NCI-H1694 treated with DMSO at 0.1 percent for 48 hours (cell line): Measurements from ENCODE around the gene SLC39A11.
"Not testable (repeated sequence)": the region's sequence is repeated elsewhere in the genome, so short reads cannot be mapped to it uniquely, and the experiment has no call there.

Source experiments
- DNase-seq: peaks from one replicate; lab custom pipeline; 2025; lab: John Stamatoyannopoulos, UW

Gene SLC39A11

DNA sequence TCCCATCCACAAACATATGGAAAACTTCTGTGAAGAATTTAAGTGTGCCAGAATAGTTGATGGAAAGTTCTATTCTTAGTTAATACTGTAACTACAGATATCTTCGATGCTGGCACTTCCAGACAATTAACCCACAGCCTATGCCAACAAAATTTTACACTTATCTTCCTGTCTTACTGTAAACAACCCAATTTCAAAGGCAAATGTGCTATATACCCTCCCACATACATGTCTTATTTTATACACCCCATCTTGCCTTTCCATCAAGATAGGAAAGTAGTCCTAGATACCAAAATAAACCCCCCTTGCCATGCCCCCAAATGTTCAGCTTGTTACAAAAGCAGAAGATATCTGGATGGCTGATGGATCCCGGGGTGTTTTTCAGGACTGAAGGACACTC is 306.3 kb downstream of the SLC39A11 start:
- DNase-seq = no peak

DNA sequence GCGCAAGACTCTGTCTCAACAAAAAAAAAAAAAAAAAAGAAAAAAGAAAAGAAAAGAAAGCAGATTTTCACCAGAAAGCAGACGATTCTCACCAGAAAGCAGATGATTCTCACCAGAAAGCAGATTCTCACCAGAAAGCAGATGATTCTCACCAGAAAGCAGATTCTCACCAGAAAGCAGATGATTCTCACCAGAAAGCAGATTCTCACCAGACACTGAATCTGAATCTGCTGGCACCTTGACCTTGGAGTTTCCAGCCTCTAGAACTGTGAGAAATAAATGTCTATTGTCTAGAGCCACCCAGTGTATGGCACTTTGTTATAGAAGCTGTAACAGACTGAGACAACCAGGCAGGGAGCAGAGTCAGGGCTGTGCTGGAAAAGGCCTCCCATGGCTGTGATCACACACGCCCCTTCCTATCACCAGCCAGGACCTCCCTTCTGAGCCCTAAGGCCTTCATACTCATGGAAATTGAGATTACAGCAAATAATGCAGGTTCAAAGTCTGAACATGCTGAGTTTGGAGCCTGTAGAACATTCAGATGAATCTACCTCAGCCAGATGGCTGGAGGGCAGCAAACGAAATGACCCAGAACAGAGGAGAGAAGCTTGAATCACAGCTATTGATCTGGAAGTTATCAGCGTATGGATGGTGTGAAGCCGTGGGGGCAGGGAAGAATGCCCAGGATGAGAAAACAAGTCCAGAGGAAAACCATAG is 309.3 kb downstream of the SLC39A11 start:
- DNase-seq = no peak

DNA sequence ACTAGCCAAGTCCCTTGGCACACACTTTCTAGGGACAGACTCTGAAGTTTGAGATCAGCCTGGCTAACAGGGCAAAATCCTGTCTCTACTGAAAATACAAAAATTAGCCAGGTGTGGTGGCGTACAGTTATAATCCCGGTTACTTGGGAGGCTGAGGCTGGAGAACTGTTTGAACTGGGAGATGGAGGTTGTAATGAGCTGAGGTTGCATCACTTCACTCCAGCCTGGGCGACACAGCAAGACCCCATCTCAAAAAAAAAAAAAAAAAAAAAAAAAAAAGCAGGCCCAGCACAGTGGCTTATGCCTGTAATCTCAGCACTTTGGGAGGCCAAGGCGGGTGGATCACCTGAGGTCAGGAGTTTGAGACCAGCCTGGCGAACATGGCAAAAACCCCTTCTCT is 310.1 kb downstream of the SLC39A11 start:
- DNase-seq = not testable (repeated sequence)

DNA sequence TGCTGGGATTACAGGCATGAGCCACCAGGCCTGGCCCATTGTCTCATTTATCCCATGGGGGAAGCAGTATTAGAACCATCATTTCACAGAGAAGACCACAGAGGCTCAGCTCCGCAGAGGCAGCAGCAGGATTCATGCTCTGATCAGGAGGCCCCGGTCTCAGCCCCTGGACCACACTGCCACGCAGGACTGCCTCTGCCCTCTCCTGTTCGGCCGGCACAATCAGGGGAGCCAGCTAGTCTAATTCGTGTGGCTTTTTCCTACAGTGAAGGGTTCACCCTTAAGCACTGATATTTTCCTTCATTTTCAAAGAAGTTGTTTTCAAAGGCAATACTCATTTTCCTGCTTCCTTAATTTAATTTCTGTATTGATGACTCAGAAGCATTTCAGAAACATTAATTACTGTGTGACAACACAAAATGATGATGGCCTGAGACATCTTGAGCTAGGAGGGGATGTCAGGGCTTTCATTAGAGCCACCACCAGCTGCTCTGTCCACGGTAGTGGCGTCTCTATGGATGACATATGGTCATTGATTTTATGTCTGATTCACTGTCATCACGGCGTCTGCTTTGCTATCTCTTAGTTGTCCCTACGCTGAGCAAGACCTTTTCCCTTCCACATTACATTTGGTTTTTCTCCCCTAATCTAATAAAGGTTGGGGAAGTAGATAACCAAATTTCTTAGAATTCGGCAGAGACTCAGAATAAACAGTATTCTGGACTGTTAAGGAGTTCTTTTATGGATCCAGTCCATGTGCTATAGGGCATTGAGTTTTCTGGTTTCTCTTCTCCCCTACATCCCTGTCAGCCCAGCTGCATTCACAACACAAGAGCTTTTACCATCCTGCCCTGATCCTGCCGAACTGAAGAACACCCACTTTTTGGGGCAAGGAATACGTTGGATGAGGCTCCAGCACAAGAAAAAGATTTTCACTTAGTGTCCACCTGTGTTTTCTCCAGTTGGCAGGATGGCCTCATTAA is 314.0 kb downstream of the SLC39A11 start:
- peak; percentile 36 for DNase-seq

DNA sequence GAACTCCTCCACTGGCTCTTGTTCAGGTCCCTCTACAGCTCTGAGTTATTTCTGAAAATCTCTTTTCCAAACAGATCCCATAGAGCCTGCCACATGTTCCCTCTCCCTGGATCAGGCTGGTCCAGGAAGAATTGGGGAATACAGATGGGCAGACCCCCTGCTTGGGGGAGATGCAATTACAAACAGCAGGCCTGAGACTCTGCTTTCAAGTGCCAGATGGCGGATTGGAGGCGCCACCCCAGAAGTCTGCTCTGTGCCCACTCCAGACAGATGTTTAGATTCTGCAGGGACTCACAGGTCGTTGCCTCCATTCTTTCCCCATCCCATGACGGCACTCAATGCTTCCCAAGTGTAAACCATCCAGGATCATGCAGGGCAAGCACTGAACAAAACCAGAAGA is 316.6 kb downstream of the SLC39A11 start:
- peak; percentile 96 for DNase-seq

DNA sequence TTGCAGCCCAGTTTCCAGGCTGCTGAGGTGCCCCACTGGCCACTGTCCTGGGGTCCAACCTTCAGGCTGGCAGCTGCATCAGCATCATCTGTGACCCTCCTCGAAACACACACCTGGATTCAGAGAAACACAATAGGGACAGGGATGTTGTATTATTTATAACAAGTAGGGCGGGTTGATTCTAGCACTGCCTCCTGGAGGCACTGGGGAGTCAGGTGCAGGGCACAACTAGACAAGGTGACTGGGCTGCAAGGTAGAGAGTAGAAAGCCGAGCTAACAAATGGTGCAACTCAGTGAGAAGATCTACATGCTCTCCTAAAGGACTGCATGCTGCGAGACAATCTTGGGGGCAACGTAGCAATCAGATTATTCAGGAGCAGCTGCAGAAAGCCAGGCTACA is 317.3 kb downstream of the SLC39A11 start:
- DNase-seq = no peak

DNA sequence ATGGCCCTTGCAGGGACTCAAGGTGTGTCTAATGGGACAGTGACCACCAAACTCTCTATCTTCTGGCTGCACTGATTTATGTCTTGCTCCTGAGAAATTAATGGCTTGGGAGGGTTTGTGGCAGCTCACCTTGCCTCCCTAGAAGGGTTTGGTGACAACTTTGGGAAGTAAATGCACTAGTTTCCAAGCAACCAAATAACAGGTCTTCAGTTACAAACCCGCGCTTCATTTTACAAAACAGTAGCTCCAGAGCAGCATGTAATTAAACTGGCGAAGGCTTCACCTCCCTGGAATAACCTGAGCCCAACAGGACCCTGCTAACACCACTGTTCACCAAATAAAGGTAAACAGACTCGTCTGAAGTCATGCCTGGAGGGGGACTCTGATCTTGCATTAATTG is 318.3 kb downstream of the SLC39A11 start:
- no peak for DNase-seq

DNA sequence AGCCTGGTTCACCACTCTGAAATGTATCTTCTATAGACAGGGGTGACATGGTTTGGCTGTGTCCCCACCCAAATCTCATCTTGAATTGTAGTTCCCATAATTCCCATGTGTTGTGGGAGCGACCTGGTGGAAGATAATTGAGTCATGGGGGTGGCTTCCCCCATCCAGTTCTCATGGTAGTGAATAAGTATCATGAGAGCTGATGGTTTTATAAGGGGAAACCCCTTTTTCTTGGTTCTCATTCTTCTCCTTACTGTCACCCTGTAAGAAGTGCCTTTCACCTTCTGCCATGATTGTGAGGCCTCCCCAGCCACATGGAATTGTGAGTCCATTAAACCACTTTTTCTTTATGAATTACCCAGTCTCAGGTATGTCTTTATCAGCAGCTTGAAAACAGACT is 319.3 kb downstream of the SLC39A11 start:
- DNase-seq = not testable (repeated sequence)

DNA sequence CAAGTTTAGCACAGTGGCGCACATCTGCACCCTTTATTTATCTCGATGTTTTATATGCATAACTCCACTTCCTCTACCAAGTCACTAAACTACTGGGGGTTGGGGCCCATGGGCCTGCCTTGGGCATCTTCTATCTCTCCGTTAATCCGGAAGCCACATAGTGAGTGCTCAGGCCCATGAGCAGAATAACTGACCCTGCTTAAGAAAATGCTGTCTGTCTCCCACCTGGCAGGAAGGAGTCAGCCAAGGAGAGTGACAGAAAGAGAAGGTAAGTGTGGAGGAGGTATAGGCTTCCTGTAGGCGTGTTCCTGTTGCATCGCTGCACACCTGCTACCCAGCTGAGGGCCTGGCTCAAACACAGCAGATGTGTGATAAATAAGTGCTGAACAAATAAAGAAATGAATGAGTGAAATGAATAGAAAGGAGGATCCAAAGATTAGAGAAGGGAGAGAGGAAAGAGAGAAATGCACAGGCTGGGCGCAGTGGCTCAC is 320.1 kb downstream of the SLC39A11 start:
- no peak for DNase-seq

DNA sequence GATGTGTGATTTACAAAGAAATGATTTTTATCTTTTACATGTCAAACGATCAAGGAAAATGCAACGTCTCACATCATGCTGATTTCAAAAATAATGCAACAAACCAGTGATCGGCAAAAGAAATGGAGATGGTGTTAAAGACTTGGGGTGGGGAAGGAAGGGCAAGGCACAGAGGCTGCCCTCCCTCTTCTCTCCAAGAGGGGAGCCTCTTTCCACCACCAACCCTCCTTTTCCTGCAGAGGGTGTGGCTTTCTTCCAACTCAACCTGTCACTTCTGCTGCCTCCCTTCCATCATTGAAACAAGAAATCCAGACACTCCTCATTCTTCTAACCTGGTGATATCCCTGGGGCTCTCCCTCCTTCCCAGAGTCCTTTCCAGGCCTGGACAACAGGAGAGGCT is 320.8 kb downstream of the SLC39A11 start:
- DNase-seq = no peak

DNA sequence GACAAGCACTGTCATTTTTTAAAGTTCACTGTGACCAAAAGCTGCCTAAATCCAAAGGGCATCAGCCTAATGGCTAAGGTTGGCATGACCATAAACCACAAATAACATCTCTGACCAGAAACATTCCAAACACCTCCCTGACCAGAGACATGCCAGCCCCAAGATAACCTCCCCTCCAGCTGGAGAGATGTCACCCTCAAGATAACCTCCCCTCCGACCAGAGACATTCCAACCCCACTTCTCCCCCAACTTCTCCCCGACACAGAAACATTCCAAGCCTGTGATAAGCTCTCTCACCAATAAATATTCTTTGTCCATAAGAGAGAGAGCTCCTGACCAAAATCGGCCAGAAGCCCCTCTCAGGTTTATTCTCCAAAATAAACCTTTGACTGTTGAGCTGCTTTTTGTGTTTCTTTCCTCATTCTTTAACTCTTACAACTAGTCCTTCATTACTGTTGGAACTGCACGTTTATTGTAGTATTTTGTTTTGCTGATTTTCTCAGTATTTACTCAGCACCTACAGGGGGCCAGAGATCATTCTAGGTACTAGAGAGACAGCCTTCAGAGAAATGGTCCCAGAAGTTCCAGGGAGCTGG is 325.6 kb downstream of the SLC39A11 start:
- DNase-seq = no peak

DNA sequence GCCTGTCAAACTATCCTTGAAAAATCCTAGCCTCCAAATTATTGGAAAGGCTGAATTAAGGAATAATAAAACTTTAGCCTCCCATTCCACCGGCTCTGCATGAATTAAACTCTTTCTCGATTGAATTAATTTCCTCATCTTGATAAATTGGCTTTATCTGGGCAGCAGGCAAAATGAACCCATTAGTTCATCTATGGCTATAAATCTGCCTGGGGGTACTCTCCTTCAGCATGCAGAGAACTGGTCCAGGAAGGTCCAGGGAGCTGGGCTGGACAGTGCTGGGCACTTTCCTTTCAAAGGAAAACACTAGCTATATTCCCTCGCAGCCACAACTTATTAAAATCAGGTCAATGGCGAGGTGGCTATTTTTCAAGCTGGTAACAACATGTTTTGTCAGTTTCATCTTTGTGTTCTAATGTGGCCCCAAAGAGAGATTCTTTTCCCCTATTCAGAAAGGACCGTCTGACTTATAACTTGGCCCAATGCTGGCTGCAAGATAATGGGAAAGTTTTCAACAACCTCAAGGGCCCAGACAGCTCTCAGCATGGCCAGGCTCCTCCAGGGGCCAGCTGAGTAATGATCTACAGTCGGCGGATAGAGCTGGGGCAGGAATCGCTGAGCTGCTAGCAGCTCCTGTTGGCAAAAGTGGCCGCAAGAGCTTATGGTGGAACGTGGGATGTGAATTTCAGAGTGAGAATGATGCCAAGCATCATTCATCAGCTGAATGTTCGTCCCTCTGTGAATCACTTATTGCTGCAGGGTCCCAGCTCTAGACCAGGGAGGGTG is 326.9 kb downstream of the SLC39A11 start:
- no peak for DNase-seq

DNA sequence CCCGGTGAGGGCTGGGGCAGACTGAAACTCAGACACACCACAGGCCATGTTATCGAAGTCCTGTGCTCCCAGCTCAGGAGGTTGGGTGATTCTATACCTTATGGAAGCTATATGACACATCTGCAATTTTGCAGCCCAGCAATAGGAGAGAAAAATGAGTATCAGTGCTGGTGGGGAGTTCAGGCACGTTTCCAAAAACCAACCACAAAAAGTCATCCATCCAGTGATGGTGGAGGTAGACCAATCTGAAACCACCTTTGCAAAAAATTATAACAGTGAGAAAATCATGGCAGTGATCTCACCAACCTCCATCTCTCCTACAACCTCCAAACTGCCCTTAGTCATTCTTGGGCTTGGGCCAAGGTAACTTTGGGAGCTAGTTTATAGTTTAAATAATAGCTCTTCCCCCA is 327.9 kb downstream of the SLC39A11 start:
- no peak for DNase-seq

DNA sequence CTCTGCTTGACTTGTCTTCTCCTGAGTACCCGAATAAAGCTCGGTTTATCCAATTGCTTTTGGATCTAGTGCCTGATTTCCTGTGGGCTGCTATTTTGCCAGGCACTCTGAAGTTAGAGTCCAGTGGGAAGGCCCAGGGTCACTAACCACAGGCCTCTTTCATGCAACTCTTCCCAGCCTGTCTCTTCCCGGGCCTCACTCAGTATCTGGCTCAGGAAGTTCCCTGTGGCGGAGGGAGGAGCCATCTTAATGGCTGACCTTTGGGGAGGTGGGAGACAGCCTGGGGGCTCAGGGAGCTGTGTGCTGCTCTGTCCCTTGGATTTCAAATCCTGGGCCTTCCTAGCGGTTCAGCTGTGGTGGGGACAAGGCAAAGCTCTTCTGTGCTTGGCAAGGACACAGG is 328.5 kb downstream of the SLC39A11 start:
- no peak for DNase-seq

DNA sequence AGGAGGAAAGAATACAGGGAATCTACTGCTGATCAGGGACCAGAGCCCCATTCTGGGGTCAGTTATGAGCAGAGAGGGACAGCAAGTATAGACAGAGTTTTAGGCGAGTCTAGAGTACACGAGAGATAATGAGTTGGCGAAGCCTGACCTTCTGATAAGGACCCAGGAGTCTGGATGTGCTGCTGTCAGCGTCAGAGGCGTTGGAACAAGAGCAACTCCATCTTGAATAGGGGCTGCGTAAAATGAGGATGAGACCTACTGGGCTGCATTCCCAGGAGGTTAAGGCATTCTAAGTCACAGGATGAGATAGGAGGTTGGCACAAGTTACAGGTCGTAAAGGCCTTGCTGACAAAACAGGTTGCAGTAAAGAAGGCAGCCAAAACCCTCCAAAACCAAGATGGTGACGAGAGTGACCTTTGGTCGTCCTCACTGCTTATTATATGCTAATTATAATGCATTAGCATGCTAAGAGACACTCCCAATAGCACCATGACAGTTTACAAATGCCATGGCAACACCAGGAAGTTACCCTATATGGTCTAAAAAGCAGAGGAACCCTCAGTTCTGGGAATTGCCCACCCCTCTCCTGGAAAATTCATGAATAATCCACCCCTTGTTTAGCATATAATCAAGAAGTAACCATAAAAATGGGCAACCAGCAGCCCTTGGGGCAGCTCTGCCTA is 330.5 kb downstream of the SLC39A11 start:
- not testable (repeated sequence) for DNase-seq

DNA sequence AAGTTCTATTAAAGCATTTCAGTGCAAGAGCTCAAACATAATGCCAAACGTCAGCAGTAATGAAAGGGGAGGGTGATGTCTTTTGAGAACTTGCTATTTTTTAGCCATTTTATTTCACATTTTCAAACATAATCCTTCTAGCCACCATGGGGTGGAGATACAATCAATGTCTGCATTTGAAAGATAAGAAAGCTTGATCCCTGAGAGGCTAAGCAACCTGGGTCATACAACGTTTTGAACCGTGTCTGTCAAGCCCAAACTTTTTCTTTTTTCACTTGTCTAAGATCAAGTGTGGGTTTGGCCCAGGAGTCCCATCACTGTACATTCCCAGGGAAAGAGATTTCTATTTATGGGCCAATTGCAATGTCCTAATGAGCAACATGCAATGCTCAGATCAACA is 331.1 kb downstream of the SLC39A11 start:
- no peak for DNase-seq

DNA sequence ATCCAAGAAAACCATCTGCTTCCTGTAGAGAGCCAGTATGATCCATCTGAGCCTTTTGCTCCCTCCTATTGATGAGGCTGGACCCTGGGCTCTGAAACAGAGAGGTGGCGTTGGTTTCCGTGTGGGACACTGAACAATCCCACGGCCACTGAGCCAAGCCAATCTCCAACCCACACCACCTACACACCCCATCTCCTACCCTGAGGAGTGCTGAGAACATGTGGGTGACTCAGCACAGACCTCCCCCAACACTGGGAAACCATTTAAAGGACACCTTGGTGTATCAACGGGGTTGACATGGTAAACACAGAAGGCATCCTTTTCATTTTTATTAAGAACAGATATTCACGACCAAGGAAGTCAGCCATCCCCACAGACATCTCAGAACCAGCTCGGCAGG is 332.1 kb downstream of the SLC39A11 start:
- DNase-seq = no peak

DNA sequence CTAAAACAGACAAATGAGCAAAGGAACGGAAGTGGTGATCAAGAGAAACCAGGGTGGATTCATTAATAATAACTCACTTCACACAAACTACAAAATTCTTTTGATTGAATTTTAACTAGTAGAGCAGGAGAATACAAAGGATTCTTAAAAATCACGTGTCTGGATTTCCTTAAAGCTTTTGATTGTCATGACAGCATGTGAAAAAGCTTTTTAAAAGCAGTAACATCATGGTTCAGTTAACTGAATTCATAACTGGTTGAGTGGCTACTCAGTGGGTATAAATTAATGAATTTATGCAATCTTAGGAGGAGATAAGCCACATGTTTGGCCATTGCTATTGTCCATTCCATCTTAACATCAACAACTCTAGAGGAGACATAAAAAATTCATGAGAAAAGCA is 333.2 kb downstream of the SLC39A11 start:
- no peak for DNase-seq

DNA sequence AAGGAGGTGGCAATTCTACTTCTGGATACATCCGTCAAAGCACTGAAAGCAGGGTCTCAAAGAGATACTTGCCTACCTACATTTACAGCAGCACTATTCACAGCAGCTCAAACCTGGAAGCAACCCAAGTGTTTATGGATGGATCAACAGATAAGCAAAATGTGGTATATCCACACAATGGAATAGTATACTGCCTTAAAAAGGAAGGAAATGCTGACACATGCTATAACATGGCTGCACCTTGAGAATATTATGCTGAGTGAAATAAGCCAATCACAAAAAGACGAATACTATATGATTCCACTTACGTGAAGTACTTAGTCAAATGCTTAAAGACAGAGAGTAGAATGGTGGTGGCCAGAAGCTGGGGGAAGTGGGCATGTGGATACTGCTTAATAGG is 336.2 kb downstream of the SLC39A11 start:
- no peak for DNase-seq

DNA sequence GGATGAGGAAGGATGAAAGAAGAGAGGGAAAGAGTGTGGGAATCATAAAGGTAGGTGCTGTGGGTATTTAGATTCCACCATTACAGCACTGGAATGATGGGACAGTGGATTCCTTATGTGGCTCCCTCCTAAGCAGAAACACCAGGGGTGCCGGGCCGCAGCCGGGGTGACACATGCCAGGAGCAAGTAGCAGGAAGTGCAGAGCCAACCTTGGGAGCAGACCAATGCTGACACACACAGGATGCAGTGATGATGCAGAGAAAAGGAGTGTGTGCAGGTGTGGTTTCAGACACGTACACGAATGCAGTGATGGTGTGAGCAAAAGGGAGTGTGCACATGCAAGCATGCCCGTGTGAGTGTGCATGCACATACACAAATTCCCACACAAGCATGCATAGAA is 338.0 kb downstream of the SLC39A11 start:
- DNase-seq = no peak

DNA sequence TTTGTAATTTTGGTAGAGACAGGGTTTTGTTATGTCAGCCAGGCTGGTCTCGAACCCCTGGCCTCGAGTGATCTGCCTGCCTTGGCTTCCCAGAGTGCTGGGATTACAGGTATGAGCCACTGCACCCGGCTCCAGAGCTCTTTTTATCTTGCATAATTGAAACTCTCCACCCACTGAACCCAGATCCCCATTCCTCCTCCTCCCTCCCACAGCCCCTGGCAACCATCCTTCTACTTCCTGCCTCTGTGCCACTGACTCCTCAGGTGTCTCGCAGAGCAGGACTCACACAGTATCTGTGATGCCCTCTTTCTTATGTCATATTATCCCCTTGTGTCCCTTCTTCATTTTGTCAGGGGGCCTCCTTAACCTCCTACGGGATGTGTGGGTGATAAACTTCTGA is 340.7 kb downstream of the SLC39A11 start:
- DNase-seq = no peak
